Measurements from ENCODE around the gene TMEM236. TPM values are rescaled to one million over a fixed set of nuclear protein-coding genes. Genes with fewer than 3 reads are reported as not detected.

Gene TMEM236
- total RNA-seq, 4 donors from 2014 or later = 1.2 to 1.8 (median 1.5) TPM

DNA sequence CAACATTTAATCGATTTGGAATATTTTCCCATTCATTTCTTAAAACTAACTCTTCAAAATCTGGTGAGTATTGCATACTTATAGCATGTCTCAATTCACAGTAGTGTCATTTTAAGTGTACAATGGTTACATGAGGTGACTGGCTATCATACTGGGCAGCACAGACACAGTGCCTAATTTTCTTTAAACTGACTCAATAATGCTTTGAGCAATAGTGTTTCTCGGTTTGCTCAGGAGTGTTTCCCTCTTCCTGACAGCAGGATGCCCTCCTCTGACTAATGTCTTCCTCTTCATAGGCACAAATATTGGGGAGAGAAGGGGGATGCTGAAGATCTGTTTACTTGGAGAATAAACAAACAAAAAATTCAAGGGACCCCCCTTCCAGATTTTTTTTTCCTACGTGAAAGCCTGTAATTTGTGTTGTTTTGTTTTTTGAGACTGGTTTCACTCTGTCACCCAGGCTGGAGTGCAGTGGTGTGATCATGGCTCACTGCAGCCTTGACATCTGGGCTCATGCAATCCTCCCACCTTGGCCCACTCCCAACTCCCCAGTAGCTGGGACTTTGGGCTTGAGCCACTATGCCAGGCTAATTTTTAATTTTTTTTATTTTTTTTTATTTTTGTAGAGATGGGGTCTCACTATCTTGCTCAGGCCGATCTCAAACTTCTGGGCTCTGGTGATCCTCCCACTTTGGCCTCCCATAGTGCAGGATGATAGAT is 59.3 kb downstream of the TMEM236 start:
- Histone ChIP-seq H3K4me1 (no peaks in the 10 kb centered on the region), H3K36me3 (no peaks in the 10 kb centered on the region), H3K9me3 (no peaks in the 10 kb centered on the region), H3K27me3 (no peaks in the 10 kb centered on the region), H3K27ac (no peak overlapping the region), H3K4me3 (peak overlapping the region in 1 of 4 donors; percentile 44)
- no peak for DNase-seq (ENCODE audit: low spot score in 2 of 2)
- TF ChIP-seq EP300 (IDR thresholded peaks at IDR 0.05) (no peak), POLR2A (IDR thresholded peaks at IDR 0.05) (no peak)
- TF ChIP-seq, protein P1, sequence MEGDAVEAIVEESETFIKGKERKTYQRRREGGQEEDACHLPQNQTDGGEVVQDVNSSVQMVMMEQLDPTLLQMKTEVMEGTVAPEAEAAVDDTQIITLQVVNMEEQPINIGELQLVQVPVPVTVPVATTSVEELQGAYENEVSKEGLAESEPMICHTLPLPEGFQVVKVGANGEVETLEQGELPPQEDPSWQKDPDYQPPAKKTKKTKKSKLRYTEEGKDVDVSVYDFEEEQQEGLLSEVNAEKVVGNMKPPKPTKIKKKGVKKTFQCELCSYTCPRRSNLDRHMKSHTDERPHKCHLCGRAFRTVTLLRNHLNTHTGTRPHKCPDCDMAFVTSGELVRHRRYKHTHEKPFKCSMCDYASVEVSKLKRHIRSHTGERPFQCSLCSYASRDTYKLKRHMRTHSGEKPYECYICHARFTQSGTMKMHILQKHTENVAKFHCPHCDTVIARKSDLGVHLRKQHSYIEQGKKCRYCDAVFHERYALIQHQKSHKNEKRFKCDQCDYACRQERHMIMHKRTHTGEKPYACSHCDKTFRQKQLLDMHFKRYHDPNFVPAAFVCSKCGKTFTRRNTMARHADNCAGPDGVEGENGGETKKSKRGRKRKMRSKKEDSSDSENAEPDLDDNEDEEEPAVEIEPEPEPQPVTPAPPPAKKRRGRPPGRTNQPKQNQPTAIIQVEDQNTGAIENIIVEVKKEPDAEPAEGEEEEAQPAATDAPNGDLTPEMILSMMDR (IDR thresholded peaks at IDR 0.05) = no peak
- WGBS, 2 donors = 66 to 73% methylated on average over 4 of the region's 4 CpGs

DNA sequence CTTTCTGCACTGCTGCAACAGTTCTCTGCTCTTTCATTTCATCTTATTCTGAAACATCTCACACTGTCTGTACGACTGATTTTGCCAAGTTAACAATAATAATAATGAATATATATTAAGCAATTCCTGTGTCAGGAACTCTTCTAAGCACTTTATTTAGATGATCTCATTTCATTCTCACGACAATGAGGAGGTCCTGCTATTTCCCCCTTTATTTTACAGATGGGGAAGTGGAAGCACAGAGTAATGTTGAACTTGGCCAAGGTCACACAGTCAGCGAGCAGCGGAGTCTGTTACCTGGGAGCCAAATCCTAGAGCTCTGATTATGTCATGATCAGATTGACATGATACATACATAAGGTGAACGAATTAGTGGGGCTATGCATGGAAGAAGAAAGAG is 63.0 kb downstream of the TMEM236 start:
- no peak overlapping the region for H3K4me3 ChIP-seq
- H3K4me1 ChIP-seq = no peaks in the 10 kb centered on the region
- TF ChIP-seq POLR2A (IDR thresholded peaks at IDR 0.05) (no peak), EP300 (IDR thresholded peaks at IDR 0.05) (no peak)
- TF ChIP-seq, protein P1 (IDR thresholded peaks at IDR 0.05) = no peak
- H3K27ac ChIP-seq = no peak overlapping the region
- H3K27me3 ChIP-seq = no peaks in the 10 kb centered on the region
- DNase-seq (ENCODE audit: low spot score in 2 of 2) = no peak
- WGBS, 2 donors = 55 to 66% methylated on average over 5 of the region's 5 CpGs
- H3K9me3 ChIP-seq = no peaks in the 10 kb centered on the region
- no peaks in the 10 kb centered on the region for H3K36me3 ChIP-seq

DNA sequence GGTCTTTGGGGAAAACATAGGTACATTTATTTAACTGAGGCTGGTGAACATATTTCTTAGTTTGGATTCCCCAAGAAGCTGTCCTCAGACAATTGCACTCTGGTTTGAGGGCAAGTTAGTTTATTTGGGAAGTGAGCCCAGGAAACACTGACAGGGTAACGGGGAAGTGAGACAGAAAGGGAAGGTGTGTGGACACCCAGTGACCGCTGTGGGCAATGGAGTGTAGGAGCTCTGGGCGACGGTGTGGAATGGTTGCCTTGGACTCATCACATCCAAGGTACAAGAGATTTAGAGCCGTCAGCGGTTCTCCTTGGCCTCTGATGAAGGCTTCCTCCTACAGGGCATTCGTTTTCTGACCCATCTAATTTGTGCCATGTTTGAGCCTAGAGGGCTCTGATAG is 64.2 kb downstream of the TMEM236 start:
- Histone ChIP-seq H3K27ac (no peak overlapping the region), H3K27me3 (no peaks in the 10 kb centered on the region), H3K4me3 (no peak overlapping the region), H3K9me3 (no peaks in the 10 kb centered on the region), H3K36me3 (no peaks in the 10 kb centered on the region), H3K4me1 (no peaks in the 10 kb centered on the region)
- WGBS, 2 donors = 76 to 80% methylated on average over 7 of the region's 7 CpGs
- no peak for DNase-seq (ENCODE audit: low spot score in 2 of 2)
- no peak for TF ChIP-seq EP300 (IDR thresholded peaks at IDR 0.05)
- TF ChIP-seq, protein P1 (IDR thresholded peaks at IDR 0.05) = no peak
- no peak for TF ChIP-seq POLR2A (IDR thresholded peaks at IDR 0.05)

DNA sequence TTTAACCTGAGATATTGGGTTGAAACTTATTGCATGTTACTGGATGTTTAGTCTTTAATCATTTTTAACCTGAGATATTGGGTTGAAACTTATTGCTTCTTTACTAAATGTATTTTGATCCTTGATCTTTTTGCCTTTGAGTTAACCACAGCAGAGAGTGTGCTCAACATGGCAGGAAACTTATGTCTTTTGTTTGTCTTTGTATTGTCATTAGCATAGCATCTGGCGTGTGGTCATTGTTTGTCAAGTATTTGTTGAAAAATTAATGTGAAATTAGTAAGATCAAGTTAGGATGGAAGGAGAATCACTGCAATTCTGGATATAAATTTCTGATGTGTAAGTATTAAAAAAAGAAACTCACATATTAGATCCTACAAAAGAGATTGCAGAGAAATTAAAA is 65.3 kb downstream of the TMEM236 start:
- 74 to 84% methylated on average over 1 of the region's 1 CpG for whole genome bisulfite sequencing, 2 donors

DNA sequence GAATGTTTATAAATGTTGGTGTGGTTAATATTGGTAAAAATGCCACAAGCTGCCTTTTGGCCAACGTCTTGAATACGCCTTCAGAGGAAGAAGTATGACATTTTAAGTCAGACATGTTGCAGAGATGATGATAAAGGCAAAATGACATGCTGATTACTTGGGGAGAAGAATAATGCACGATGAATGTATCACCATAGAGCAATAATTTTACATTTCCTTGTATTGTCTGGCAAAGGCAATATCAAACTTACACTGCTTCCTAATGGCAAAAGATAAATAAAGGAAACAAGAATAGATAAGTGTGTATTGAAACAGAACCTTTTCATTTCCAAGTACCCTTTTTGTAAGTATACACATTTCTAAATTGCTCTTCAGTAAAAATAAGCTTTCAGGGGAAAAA is 65.8 kb downstream of the TMEM236 start:
- WGBS, 2 donors = 78 to 81% methylated on average over 3 of the region's 3 CpGs
- H3K36me3 ChIP-seq = no peaks in the 10 kb centered on the region
- no peak overlapping the region for H3K27ac ChIP-seq
- no peaks in the 10 kb centered on the region for H3K9me3 ChIP-seq
- TF ChIP-seq EP300 (IDR thresholded peaks at IDR 0.05) (no peak), POLR2A (IDR thresholded peaks at IDR 0.05) (no peak)
- TF ChIP-seq, protein P1 (IDR thresholded peaks at IDR 0.05) = no peak
- H3K4me3 ChIP-seq = no peak overlapping the region
- H3K27me3 ChIP-seq = no peaks in the 10 kb centered on the region
- H3K4me1 ChIP-seq = no peaks in the 10 kb centered on the region
- DNase-seq (ENCODE audit: low spot score in 2 of 2) = no peak

More for the DNA sequence above, 65.3 kb downstream of the TMEM236 start:
- no peaks in the 10 kb centered on the region for H3K36me3 ChIP-seq
- H3K27ac ChIP-seq = no peak overlapping the region
- no peak overlapping the region for H3K4me3 ChIP-seq
- H3K4me1 ChIP-seq = no peaks in the 10 kb centered on the region
- H3K9me3 ChIP-seq = no peaks in the 10 kb centered on the region
- TF ChIP-seq, protein P1 (IDR thresholded peaks at IDR 0.05) = no peak
- TF ChIP-seq POLR2A (IDR thresholded peaks at IDR 0.05) = no peak
- no peak for TF ChIP-seq EP300 (IDR thresholded peaks at IDR 0.05)
- no peak for DNase-seq (ENCODE audit: low spot score in 2 of 2)
- H3K27me3 ChIP-seq = no peaks in the 10 kb centered on the region
